Inferior parietal cortex (tissue), 1 donor: ENCODE data around the gene CDR2.
"Not testable (repeated sequence)": the region's sequence is repeated elsewhere in the genome, so short reads cannot be mapped to it uniquely, and the experiment has no call there.

Experiments
- DNase-seq: peaks from one replicate; pipeline ENCODE4 v3.0.0-alpha.2; 2016; ENCODE audit errors: extremely low spot score

CDR2 gene

DNA sequence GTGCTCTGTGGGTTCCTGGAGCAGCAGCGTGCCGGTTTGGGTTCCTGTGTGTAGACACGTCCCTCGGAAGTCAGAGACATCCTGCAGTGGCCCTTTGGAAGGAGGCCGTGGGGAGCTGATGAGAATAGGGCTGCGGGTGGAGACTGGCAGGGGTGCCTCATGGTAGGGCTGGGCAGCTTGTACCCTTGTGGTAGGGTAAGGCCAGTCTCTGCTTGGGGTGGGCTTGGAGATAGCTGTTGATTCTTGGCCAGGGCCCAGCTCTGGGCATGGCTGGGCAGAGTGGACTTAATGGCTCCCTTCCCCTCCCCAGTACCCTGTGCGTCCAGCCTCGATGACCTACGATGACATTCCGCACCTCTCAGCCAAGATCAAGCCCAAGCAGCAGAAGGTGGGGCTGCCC is 66.6 kb downstream of the CDR2 start:
- DNase-seq: no peak

GRCh38 chr16:22306788-22307187 is 67.6 kb downstream of the CDR2 start:
- no peak for DNase-seq

- no peak for DNase-seq
Observed at GRCh38 chr16:22304411-22304810, 70.0 kb downstream of the CDR2 start.

DNA sequence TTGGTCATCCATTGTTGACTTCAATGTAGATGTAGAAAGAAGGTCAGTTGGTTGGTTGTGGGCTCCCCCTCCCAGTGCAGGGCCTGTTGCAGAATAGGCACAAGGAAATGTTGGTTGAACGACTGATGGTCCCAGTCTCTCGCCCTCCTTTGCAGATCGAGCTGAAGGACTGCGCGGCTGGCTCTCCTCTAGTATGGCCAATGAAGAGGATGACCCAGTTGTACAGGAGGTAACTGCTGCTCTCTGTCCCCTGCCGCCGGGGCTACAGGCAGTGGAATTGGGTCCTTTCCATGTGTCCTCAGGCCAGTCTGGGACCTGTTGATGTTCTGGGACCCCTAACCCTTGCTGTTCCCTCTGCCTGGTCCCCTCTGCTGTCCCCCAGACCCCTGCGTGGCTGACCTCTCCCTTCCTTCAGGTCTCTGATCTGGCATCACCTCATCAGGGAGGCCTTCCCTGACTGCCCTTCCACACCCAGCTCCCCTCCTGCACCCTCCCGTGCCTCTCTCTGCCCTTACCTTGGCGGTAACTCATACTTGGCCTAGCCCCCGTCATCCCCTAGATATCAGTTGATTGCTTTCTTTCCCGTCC is 71.5 kb downstream of the CDR2 start:
- DNase-seq: no peak

- DNase-seq: not testable (repeated sequence)
Observed at GRCh38 chr16:22301423-22301822, 73.0 kb downstream of the CDR2 start.

DNA sequence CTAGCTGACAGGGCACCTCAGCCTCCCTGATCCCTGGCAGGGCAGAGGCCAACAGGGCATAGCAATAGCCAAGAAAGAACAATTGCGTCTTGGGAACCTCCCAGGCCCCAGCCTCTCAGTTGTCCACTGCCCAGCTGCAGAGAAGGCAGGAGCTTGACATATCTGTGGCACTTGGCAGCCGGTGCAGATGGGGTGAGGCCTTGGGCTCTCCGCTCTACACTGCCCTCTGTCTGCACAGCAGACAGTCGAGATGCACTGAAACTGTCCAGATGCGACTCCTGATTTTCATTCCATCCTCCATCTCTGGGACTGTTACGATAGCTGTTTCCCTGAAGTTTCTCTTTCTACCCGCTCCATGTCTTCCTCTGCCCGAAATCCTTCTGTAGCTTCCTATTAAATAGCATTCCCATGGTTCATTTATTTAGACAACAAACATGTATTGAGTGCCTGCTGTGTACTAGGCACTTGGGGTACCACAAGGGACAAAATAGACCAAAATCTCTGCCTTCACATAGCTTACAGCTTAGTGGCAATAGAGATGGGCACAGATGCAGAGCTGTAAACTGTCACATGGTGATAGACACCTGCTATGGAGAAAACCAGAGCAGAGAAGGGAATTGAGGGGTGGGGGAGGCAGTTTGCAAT is 73.9 kb downstream of the CDR2 start:
- DNase-seq: peak; percentile 59

DNA sequence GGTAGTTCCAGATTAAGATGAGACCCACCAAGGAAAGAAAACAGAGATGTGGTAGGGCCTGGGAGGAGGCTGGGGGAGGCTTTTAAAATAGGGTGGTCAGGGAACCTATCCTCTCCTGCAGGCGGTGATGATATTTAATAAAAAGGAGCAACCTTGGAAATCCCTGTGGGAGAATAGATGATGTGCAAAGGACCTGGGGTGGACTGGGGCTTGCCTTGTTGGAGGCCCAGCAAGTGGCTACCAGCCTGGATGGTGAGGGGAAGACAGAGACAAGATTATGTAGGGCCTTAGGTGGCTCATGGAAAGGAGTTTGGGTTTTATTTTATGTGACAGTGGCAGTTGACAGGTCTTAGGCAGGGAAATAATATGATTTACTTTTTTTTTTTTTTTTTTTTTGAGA is 75.4 kb downstream of the CDR2 start:
- no peak for DNase-seq

GRCh38 chr16:22297871-22298733 is 76.3 kb downstream of the CDR2 start:
- peak; percentile 88 for DNase-seq

DNA sequence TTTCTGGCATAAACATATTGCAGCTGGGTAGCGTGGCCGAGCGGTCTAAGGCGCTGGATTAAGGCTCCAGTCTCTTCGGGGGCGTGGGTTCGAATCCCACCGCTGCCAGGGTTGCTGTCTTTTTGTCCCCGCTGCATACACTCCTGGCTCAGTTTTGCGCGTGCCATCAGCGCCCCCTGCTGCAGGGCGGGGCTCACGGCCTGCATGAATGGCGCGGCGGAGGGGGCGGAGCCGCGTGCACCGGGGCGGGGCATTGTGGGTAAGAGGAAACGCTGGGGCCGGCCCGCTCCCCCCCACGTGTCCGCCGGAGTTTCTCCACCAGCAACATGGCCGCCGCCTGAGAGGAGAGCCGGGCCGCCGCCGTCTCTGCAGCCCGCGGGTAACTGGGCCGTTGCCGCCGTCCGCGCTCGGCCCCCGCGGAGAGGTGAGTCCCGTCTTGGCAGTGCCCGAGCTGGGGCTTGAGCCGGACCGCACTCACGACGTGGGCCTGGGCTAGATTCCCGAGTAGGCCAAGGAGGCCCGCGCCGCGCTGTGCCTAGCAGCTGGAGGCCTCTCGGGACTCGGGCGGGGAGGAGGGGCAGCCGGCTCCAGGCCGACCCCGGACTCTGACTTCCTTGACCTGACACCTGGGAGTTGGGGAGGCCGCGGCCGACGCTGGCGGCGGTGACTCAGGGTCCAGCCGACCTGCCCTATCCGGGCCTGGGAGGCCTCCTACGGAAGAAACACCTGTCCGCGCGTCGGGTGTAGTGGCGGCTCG is 77.1 kb downstream of the CDR2 start, which contains the start of gene POLR3E:
Gene POLR3E, plus strand, starts transcription at position 296 of the 757 bp plus-strand sequence. CDS start 5,560 bp downstream, outside the sequence.
- DNase-seq: peak; percentile 97

DNA sequence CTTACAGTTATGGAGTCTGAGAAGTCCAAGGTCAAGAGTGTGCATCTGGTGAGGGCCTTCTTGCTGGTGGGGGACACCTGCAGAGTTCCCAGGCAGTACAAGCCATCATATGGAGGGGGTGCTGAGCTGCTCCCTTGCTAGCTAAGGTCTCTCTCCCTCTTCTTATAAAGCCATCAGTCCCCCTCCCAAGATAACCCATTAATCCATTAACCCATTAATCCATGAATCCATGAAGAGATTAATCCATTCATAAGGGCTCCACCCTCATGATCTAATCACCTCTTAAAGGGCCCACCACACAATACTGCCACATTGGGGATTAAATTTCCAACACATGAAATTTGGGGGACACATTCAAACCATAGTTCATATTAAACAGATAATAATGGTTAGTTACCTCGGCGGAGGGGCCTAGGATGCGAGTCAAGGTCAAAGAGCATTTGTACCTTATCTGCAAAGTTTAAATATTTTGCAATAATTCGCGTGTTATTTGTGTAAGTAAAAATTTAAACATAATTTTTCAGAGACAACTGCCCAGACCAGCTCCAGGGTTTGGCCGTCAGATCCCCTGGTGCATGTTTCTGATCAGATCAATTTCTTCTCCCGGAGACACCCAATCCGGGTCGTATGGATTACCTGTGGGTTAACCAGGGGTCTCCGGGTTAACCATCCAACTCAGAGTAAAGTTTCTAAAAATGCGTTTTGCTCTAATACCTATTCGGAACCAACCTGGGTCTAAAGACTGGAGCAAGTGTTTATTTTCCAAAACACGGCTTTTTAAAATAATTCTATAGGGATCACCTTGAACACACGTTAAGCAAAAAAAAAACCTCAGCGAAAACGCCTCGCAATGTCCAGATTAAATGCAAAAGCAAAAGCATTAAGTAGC is 78.0 kb downstream of the CDR2 start:
- no peak for DNase-seq
